Fibroblast of upper back skin (primary cell): Measurements from ENCODE around the gene PTPRT.

ENCODE experiments used
- DNase-seq: peaks from one replicate; pipeline ENCODE4 v3.0.0-alpha.2; 2013

PTPRT gene

DNA sequence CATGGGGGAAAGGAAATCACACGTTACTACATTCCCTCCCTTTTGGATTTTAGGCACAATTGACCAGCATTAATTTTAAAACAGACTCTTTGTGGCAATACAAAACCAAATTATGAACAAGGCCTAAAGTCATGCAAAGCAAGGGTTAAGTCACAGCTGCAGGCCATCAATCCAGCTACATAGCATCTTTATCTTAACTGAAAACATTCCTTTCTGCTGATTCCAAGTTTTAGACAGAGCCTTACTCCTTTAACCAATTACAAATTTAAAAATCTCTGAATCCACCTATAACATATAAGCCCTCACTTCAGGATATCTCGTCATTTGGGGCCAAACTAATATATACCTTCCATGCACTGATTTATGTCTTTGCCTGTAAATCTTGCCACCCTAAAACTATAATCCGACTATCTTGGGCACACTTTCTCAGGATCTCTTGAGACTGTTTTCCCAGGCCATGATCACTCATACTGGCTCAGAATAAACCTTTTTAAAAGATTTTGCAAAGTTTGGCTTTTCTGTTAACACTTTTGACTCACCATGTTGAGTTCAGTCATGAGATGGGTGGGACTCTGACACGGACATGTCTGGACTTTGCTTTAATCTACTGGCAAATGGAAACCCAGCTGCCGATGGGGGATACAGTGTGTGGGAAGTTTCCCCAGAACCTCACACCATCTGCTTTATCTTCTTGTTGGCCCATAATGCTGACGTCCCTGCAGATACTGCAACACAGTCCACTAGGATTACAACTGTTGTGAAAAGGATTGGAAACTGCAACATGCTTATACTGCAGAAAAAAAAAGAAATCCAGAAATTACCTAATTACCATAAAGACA lies 757.0 kb downstream of the PTPRT start:
- no peak for DNase-seq

DNA sequence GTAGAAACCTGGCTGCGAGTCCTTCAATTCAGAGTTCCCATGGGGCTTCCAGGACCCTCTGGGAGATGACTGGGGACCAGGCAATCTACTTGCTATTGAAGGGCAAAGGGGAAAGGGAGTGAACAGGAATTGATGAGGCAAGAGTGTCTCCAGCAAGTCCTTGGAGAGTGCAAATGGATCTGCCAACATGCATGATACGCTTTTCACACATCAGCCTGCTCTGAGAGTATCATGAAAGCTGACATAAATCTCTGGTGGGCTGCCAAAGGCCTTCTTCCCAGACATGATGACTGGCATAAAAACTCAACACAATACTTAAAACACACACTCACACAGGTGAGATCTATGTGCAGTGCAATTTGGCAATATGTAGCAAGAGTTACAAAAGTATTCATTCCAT lies 759.1 kb downstream of the PTPRT start:
- DNase-seq: no peak

DNA sequence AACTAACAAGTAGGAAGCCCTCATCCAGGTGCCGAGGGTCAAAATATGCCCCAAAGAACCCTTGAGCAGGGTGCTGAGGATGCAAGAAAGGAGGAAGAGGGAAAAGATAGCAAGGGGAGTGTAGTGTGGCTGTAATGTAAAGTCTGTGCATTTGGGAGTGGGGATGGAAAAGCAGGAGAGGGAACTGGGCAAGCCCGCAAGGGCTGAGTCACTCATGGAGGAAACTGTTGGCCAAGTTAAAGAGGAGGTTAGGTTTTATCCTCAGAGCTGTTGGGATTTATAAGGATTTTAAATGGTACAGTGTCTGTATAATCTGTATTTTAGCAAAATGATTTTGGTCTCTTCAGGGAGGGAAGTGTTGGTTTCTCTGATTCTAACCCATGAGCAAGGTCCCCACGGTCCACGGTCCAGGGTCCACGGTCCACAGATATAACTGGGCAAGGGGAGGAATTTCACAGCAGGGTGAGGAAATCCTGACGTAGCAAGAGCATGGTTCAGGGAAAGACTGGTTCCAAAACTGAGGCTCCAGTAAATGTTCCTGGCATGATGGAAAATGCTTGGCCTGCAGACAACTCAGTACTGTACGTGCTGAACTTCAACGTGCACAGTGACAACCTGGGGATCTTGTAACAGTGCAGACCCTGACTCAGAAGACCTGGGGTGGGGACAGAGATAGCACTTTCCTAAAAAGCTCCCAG lies 759.8 kb downstream of the PTPRT start:
- no peak for DNase-seq

DNA sequence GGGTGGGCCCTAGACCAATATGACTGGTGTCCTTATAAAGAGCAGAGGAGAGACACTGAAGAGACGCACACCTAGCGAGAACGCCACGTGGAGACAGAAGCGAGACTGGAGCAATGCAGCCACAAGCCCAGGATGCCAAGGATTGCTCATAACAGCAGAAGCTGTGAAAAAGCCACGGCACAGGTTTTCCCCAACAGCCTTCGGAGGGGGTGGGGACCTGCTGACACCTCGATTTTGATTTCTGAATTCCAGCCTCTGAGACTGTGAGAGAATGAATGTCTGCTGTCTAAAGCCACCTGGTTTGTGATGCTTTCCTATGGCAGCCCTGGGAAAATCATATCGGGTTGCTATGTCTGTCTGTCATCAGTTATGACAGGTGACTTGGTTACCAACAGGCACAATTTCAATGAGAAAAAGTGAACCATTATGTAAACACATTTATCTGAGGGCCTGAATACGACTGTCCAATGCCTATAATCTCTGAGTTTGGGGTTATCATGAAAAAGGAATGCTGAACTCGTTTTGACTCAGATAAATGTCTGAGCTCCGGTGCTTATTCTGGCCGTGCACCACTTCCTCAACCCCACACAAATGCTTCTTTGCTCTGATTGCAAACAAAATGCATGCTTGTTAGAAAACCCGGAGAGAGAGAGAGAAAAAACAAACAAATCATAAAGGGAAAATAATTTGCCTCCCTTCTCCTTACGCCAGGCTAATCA lies 769.7 kb downstream of the PTPRT start:
- DNase-seq: no peak

- no peak for DNase-seq
Observed at GRCh38 chr20:42406826-42407225, 782.9 kb downstream of the PTPRT start.

- DNase-seq: no peak
Observed at GRCh38 chr20:42402455-42402854, 787.3 kb downstream of the PTPRT start.

- no peak for DNase-seq
Observed at GRCh38 chr20:42401613-42402012, 788.1 kb downstream of the PTPRT start.

- DNase-seq: no peak
Observed at GRCh38 chr20:42399802-42400201, 789.9 kb downstream of the PTPRT start.

DNA sequence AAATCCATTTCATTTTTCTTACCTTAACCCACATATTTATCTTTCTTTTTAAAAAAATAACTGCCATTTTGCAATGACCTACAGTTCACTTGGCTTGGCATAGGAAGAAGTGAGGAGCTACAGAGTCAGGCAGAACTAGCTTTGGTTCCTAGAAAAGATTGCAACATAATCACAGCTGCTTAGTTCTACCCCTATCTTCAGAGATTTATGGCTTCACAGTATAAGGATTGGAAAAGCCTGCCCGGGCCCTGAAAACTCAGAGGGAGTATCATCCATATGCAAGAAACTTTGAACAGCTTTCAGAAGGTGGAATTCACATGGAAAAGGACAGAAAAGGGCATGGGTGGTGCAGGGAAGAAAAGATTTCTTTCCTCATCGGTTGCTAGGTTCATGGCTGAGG lies 797.3 kb downstream of the PTPRT start:
- DNase-seq: no peak

- DNase-seq: no peak
Observed at GRCh38 chr20:42391807-42392206, 797.9 kb downstream of the PTPRT start.

- DNase-seq: no peak
Observed at GRCh38 chr20:42380287-42380686, 809.4 kb downstream of the PTPRT start.

DNA sequence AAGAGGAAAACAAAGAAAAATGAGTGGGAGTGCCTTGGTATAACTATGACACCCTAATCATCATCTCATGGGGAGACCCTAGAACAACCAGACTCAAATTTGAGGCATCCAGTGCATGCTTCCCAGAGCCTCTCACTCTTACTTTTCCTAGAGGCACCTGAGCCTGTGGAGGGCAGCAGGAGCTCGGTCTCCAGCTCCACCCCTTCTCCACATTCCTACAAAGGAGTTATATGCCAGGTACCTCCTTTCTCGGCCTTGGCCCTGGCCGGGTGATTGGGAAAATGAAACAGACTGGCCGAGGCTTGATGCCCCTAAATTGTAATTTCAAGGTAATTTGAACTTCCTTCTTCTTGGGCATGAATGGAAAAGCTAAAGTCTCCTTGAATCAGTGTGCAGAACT lies 810.3 kb downstream of the PTPRT start:
- no peak for DNase-seq

GRCh38 chr20:42378826-42379225 lies 810.9 kb downstream of the PTPRT start:
- no peak for DNase-seq

GRCh38 chr20:42376131-42376530 lies 813.6 kb downstream of the PTPRT start:
- DNase-seq: no peak

GRCh38 chr20:42373049-42373448 lies 816.7 kb downstream of the PTPRT start:
- DNase-seq: no peak

- DNase-seq: no peak
Observed at GRCh38 chr20:42370075-42370474, 819.6 kb downstream of the PTPRT start.

DNA sequence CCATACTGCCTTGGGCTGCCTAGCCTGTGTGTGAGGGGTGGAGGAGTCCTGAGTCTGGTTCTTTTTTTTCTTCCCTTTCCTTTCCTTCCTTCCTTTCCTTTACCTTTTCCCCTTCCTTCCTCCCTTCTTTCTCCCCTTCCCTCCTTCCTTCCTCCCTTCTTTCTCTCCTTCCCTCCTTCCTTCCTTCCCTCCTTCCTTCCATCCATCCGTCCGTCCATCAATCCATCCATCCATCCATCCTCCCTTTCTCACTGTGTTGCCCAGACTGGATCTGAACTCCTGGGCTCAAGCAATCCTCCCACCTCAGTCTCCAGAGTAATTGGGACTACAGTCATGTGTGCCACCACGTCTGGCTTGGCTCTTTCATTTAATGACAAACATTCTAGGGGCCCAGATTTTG lies 820.8 kb downstream of the PTPRT start:
- no peak for DNase-seq

DNA sequence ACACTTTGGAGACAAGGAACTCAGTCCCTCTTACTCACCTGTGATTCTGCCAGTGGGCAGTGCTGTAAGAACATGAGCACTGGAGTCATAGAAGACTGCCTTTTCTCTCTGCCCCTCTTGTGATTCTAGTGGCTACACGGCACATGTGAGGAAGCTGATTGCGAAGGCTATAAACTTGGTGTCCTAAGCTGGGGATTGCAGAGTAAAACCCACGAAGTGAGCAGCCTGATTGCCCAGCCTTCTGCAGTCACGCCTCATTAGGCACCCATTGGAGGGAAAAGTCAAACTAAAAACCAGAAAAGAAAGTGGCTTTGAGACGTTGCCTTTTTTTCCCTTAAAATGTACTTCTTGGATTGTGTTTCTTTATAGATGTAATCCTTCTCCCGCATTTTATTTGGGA lies 823.1 kb downstream of the PTPRT start:
- no peak for DNase-seq

DNA sequence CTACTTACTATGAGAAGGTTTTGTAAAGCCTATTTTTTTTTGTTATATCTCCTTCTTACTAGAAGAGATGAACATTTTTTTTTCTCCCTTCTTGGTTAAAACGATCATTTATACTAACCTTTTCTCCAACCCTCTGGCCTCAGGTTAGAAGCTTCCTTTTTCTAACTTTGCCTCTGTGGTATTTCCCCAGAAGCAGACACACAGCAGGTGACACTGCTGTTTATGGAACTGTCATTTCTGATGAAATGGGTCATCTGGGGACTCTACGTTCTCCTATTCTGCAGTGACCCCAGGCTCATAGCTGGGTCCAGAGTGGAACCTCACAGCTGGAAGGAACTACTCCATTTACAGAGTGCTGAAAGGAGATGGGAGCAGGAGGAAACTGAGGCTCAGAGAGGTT lies 825.3 kb downstream of the PTPRT start:
- no peak for DNase-seq

DNA sequence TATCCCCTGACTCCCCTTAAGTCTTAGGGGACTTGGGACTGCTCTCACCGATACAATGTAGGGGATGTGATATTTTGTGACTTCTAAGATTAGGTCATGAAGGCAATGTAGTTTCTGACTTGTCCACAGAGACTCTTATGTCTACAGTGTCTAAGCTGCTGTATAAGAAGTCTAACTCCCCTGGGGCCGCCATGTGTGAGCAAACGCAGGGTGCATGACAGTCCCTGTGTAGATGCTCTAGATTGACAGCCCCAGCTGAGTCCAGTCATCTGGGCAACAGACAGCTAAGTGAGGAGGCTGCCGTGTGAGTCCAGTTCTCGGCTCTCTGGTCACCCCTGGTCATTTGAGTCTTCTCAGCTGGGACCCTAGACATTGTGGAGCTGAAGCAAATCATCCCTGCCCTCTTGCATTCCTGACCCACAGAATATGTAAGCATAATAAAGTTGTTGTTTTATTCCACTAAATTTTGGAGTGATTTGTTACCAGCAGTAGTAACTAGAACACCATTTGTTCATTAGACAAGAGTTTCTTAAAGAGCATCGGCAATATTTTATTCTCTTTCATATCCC lies 828.2 kb downstream of the PTPRT start:
- DNase-seq: no peak

- DNase-seq: no peak
Observed at GRCh38 chr20:42360621-42361020, 829.1 kb downstream of the PTPRT start.

DNA sequence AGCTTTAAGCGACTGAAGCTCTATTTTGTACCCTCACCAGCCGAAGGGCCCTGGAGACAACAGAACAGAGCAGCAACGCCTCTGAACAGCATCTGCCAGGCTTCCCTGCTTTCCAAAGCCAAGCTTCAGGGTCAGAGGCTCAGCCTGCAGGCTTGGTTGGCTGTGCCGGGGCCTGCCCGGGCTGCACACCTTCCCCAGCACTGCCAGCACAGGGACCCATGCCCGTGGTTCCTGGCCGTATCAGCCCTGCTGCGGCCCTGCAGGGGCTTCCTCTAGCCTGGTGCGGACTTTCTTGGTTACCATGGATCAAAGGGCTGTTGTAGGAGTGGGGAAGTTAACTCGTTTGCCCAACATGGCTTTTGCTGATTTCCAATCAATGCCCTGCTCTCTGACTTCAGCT lies 830.1 kb downstream of the PTPRT start:
- no peak for DNase-seq

DNA sequence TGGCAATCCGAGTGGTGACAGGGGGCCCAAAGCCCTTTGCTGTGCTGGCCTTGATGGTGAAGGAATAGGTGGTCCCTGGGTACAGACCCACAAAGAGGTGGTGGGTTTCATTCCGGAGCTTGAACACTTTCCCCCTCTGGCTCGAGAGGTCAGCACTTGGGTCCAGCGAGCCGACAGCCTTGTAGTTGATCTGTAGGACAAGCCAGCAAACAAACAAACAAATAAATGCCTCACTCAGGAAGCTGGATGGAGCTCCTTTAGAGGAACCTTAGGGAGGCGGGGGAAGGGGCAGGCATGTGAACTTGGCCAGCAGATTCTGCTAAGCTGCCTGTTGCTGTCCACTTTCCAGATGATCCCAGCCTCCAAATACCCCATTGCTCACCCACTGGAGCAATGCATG lies 837.6 kb downstream of the PTPRT start:
- DNase-seq: no peak

DNA sequence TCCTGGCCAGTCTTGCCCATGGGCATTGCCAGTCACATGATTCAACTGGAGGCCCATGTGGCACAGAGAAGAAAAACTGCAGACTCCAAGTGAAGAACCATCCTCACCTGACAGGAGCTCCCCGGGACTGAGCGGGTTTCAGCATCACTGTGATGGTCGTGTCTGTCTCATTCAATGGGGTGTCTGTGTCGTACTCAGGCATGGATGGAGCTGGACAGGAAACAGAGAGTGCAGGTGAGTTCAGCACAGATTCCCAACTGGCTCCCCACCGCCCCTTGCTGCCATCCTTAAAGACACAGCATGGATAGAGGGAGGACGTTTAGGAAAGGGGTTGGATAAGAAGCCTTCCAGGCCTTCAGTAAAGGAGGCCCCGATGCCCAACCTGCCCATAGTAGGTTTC lies 839.2 kb downstream of the PTPRT start:
- DNase-seq: no peak
